HG03103 (cell line): ENCODE data around the gene LACRT.
"Not testable (repeated sequence)": the region's sequence is repeated elsewhere in the genome, so short reads cannot be mapped to it uniquely, and the experiment has no call there.

Experiments used
- ATAC-seq: cut with Tn5 transposase; IDR thresholded peaks from one replicate; pipeline ENCODE4 v1.9.1; 2021; ENCODE audit warnings: low read depth; ENCODE audit not compliant: unreplicated experiment

Gene LACRT

DNA sequence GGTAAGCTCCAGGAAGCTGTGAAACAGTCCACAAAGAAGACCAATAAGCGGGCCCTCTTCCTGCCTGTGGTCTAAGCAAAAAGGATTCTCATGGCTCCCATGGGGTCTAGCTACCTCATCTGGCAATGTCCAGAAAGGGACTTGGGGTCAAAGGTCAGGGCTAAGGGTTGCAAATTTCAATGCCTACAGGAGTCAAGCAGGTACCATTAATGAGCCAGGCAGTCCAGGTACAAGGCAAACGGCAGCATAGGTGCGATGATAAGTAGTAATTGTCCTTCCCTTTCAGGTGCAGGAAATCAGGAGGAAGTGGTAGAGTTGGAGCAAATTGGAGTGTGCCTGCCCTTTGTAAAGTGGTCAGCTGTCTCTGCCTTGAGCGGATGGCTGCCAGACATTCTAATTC lies 6.4 kb upstream of the LACRT start:
- no peak for ATAC-seq

DNA sequence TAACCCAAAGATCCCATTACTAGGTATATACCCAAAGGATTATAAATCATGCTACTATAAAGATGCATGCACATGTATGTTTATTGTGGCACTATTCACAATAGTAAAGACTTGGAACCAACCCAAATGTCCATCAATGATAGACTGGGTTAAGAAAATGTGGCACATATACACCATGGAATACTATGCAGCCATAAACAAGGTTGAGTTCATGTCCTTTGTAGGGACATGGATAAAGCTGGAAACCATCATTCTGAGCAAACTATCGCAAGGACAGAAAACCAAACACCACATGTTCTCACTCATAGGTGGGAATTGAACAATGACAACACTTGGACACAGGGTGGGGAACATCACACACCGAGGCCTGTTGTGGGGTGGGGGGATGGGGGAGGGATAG lies 4.4 kb upstream of the LACRT start:
- not testable (repeated sequence) for ATAC-seq

DNA sequence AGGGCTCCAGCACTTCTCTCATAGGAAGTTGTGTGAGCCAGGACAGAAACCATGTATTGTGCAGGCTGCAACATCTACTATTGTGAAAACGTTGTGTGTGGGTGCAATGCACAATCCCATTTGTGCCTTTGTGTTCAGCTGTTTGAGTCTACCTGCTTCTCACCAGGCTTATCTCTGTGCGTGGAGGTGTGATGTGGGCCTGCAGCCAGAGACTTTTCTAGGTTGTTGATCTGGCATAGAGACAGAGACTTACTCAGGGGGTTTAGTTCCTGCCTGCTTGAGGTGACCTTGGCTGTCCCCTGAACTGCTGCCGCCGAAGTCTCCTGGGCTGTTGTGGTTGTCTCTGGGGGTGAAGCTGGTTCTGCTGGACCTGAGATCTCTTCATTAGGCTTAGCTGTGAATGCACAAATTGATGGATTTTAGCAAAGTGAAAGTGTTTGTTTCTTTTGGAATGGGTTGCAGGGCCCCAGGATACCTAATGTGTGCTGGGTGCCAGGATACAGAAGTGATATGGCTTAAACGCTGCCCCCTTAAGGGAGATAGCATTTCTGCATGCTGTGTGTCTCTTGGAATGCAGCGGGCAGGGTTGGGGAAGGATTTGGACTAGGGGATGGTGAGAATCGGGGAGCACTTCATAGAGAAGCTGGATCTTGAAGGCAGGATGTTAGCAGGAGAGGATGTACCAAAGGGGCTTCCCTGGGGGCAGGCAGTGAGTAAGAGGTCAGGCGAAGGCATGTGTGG lies 2.5 kb downstream of the LACRT start:
- ATAC-seq: no peak

DNA sequence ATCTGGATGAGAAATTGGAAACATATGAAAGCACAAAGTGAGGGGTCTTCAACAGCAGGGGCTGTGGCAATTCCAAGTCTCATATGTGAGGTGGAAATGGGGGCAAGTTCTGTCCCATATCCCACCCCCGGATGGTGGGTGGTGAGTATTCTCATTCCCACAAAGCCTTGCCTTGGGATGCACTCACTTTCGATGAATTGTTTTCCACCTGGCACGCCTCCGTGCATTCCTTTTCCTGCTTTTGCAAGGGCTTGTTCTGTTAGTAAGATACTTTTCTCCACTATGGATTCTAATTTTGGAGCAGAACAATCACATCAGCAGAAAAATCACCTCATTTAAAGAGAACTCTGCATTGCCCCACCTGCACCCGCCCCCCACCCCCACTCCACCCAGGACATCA lies 3.1 kb downstream of the LACRT start:
- ATAC-seq: no peak

DNA sequence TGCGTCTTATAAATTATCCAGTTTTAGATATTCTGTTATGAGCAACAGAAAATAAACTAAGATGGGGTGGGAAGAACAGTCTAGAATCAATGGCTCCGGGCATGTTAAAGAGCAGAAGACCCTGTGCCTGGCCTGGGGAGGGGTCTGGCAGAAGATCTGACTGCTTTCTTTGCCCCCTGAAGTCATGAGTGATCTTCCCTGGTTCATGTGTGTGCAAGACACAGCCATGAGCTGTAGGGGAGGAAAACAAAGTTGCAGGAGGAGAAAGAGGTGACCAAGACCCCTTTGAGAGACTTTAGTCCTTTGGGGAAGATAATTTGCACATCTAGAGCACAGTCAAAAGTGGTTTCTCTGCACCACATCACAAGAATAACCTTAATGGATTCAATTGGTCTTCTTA lies 4.8 kb downstream of the LACRT start:
- no peak for ATAC-seq

DNA sequence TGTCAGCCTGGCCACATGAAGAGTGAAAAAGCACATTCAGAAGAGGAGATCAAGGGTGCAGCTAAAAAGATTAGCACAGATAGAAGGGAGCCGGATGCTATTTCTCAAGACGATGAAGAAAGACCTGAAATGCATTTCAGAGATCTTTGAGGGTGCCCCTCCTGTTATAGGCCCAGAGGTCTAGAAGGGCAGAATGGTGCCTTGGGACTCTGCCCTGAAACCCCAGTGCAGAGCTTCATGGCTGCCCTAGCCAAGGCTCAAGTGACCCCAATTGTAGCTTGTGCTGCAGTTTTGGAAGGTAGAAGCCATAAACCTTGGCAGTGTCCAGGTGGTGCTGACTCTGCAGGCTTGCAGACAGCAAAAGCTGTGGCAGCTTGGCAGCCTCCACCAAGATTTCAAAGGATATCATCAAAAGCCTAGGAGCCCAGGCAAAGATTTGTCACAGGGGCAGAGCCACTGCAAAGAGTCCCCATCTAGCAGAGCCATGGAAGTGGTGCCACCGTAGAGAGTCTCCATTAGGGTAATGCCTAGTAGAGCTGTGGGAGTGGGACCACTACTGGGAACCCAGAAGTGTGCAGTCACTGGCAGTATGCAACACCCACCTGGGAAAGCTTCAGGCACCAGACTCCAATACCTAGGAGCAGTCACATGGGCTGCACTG lies 6.4 kb downstream of the LACRT start:
- no peak for ATAC-seq

DNA sequence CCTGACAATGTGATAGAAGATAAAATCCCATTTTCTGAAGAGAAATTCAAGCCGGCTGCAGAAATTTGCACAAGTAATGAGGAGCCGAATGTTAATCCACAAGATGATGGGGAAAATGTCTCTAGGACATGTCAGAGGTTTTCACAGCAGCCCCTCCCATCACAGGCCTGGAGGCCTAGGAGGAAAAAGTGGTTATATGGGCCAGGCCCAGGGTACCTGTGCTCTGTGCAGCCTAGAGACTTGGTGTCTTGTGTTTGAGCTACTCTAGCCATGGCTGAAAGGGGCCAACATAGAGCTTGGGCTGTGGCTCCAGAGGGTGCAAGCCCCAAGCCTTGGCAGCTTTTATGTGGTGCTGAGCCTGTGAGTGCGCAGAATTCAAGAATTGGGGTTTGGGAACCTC lies 7.4 kb downstream of the LACRT start:
- no peak for ATAC-seq

DNA sequence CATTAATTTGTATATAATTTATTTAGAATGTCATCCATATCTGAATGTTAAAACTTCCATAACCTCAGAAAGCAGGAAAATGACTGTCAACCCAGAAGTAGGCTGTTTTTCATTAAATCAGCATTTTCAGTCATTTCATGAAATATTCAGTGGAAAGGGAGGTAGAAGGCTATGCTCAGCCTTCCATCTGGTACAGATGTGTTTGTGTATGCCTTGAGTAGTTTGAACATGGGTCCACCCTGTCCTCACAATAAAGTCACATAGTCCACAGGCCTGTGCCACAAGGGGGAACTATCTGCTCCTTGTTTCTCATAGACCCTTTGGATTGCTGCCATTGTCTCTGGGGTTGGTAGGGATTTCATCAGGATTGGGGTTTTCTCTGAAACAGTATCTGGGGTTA lies 9.1 kb downstream of the LACRT start:
- ATAC-seq: no peak

DNA sequence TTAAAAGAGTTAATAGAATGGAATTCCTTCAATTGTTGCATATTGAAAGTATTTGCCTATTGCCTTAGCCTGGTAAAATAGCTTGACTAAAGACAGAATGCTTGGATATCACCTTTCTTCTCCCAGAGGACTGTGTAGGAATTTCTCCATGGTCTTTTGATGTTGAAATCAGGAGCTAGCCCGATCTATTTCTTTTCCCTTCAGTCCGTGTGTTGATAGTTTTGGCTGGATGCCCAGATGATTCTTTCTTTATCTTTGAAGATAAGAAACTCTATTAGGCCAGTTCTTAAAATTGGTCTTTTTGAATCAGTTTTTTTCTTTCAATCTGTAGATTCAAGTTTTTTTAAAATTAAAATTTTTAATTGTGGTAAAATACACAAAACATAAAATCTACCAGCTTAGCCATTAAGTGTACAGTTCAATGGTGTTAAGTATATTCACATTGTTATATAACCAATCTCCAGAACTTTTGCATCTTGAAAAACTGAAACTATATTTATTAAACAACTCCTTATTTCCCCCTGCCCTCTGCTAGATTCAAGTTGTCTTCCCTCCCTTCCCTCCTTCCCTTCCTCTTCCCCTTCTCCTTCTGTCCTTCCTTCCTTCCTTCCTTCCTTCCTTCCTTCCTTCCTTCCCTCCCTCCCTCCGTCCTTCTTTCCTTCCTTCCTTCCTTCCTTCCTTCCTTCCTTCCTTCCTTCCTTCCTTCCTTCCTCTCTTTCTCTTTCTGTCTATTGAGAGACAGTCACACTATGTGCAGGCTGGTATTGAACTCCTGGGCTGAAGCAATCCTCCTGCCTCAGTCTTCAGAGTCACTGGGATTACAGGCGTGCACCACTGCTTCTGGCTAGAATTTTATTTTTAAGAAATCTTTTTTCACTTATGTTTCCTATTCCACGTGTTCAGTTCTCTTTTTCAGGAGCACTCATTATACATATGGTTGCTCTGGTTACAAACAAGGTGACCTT lies 10.1 kb downstream of the LACRT start:
- no peak for ATAC-seq

DNA sequence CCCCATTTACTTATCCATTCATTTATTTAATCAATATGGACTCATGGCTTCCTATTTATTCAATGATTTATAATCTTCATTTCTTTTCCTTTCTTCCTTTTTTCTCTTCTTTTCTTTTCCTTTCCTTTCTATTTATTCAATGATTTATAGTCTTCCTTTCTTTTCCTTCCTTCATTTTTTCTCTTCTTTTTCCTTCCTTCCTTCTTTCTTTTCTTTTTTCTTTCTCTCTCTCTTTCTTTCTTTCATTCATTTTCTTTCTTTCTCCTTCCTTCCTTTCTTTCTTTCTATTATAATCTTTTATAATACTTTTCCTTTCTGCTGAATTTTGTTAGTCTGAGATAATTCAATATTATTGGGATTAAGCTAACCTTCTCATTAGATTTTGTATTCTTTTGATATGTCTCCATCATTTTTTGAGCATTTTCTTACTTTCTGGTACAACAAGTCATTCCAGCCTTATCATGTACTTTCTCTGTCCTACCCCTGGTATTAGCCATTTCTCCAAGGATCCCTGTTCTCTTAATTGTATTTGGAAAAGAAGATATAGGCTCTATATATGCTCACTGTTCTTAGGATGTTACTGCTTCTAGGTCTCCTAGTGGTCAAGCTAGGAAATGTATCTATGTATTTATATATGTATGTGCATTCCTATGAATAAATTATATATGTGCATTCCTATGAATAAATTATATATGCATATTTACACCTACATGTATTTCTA lies 12.1 kb downstream of the LACRT start:
- no peak for ATAC-seq

DNA sequence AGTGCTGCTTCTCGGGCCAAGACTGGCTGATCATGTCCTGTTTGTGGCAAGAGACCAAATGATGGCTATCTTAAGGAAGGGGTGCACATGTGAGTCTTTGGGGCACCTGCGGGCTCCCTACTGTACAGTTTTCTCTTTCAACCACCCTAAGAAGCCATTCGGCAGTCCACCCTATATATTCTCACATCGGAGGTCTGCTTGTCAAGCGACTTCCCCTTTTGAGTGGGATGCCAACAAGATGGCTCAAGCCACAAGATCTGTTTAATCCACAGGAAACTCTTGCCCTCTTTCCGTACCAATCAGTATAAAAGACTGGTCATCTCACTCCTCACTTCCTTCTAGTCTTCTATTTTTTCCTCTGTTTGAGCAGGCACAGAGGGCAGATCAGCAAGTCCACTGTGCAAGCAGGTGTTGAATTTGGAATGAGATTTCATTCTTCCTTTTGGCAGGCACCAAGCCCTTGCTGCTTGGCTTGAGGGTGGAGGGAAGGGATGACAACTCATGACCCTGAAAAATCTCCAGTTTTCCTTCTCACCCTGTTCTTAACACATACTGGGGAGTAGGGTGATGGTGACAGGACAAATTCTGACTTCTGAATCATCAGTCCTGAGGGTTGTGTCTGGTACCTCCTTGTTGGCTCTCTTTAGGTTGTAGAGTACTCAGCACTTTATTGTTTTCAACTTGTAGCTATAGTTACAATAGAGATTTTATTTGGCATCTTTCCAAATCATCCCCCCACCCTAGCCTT lies 17.6 kb downstream of the LACRT start:
- no peak for ATAC-seq

DNA sequence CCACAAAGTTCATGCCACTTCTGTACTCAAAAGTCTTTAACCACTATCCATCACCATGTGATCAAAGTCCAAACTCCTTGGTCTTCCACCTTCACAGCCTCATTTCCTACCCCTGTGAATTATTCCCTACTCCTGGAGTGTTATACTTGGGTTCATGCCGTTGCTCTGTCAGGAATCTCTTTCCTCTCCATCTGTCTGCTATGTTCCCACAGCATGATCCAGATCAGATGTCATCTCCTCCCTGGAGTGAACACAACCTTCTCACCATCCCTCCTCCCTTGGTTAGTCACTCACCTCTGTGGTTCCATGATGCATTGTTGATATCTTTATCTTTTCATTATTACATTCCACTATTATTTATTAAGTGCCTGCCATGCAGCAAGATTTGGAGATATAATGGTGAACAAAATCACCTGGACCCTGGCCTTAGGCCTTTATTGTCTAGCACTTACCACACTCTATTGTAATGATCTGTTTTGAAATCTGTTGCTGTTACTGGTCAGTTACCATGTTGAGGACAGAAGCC lies 22.4 kb downstream of the LACRT start:
- ATAC-seq: no peak

DNA sequence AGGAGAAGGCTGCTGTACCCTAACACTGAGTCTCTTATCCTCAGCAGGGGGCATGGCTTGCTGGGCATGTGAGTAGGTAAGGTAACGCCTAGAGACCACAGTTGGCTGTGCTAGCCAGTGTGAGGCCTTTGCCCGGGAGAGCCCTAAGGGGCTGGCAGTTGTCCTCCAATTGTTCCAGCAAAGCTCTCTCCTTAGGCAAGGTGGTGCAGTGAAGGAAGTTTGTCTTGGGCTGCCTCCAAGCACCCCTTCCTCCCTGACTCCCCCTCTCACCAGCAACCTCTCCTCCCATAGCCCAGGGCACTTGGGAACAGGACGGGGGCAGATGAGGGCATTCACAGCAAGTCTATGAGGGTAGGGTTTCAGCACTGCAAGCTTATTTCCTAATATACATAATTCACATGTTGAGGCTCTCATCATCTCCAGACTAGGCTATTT lies 23.0 kb downstream of the LACRT start:
- ATAC-seq: no peak

DNA sequence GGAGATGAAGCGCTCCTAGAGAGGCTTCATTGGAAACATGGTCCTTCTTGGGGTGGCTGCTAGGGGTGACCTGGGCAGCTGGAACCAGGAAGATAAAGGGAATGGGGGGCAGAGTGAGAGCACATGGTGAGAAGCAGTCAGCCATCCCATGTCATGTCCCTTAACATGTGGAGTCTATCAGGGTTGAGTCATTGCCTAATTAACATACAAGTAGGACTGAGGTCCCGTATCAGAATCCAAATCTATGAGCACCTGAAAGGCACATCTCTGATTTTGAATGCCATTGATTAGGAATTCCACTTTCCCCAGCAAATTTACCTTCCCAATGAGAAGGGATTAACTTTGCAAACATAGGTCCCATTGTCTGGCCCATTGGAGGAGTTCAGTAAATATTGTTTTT lies 25.9 kb downstream of the LACRT start:
- ATAC-seq: no peak

DNA sequence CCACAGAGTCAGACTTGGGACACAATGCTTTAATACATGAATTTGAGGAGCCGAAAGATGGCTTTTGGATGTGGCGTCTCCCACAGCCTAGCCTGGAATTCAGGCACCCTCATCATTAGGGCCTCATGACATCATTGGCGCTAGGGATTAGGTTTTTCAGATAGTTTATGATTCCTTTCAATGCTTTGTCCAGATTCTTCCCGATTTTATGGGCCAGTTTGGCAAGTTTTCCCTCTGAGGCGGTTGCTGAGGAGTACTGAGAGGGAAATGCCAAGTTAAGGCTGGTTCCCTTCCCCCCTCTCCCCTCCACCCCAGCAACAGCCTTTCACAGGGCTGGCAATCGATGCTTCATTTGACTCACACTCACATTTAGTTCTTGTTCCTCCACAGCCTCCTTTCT lies 26.5 kb downstream of the LACRT start:
- ATAC-seq: no peak

DNA sequence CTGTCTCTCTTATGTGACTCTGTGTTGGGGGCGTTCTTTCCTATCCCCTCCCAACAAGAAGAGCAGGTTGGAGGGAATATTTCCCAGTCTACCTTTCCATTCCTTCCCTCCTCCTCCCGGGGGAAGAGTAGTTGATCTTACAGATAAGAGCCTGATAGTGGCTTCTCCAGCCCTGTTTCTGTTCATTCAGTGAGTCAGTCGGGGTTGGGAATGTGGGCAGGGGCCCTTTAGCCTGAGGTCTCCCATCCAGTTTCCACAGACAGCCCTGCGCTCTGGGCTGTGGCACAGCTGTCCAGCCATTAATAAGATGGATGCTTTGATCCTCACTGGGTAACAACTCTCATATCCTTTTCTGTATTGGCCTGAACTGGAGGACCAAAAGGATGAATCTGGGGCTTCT lies 28.1 kb downstream of the LACRT start:
- ATAC-seq: no peak

DNA sequence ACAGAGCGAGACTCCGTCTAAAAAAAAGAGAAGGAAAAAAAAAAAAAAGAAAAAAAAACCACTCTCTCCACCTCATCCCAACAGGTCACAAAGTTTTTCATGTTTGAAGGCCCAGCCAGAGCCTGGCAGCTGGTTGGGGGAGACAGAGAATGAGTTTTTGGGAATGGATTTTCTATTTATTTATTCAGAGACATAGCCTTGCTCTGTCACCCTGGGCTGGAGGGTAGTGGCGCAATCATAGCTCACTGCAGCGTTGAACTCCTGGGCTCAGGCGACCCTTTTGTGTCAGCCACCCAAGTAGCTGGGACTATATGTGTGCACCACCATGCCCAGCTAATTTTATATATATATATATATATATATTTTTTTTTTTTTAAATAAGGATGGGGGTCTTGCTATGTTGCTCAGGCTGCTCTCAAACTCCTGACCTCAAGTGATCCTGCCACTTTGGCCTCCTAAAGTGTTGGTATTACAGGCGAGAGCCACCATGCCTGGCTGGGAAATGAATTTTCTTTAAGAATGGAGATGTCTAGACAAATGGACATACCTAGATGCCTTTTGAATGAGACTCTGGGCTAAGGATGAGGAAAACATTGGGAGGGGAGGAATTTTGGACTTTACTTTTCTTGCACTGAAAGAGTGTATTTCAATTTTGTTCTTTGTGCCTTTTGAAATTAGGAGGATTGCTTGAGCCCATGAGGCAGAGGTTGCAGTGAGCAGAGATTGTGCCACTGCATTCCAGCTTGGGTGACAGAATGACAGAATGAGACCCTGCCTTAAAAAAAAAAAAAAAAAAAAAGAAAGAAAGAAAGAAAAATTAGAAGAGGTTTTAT lies 29.3 kb downstream of the LACRT start:
- ATAC-seq: no peak

DNA sequence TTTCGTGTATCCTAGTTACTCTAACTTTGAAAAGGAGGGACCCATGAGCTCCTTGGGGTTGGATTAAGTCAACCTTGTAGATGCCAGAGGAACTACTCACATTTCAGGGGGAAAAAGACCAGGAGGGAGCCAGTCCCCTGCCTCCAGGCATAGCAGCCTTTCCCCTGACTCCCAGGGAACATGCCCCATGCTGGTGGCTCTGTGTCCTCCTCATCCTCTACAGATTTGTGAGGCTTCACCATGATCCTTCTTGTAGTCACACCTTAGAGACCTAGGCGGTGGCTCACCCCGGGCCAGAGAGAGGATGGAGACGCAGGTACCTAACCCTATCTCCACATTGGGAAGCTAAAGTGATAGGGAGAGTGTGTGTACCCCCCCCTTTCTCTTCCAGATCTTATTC lies 30.3 kb downstream of the LACRT start:
- no peak for ATAC-seq

DNA sequence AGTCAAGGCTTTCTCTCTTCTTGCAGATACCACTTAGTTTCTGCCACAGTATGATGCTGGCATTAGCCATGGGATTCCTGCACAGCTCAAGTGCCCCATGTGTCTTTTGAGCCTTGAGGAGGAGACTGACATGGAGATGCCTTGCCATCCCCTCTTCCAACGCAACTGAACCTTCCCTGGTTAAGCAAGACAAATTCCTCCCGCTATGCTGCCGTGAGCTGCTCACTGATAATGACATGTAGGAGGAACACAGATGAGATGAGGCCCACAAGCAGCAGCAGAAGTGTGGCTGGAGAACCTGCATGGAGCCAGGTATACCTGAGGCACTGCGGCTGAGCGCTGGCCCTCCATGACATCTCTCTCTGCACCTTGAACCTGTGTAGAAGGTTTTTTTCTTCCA lies 30.8 kb downstream of the LACRT start:
- ATAC-seq: no peak
